HG02938 (cell line): Measurements from ENCODE around the gene STAT5A.

Experiments
- ATAC-seq: cut with Tn5 transposase; IDR thresholded peaks from one replicate; pipeline ENCODE4 v1.9.1; 2021; ENCODE audit warnings: mild to moderate bottlenecking, moderate library complexity; ENCODE audit not compliant: unreplicated experiment

Gene STAT5A

DNA sequence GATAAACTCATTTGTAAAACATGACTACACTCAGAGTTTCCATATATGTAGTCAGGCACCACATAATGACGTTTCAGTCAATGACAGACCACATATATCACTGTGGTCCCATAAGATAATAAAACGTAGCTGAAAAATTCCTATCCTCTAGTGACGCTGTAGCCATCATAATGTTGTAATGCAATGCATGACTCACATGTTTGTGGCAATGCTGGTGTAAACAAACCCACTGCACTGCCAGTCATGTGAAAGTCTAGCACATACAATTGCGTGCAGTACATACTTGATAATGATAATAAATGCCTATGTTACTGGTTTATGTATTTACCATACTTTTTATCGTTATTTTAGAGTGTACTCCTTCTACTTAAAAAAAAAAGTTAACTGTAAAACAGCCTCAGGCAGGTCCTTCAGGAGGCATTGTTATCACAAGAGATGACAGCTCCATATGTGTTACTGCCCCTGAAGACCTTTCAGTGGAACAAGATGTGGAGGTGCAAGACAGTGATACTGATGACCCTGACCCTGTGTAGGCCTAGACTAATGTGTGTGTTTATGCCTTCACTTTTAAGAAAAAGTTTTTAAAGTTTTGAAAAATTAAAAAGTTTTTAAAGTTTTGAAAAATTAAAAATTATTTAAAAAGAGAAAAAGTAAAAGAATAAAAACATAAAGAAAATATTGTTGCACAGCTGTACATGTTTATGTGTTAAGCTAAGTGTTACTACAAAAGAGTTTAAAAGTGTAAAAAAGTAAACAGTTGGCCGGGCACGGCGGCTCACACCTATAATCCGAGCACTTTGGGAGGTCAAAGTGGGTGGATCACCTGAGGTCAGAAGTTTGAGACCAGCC lies 21.2 kb upstream of the STAT5A start:
- no peak for ATAC-seq

DNA sequence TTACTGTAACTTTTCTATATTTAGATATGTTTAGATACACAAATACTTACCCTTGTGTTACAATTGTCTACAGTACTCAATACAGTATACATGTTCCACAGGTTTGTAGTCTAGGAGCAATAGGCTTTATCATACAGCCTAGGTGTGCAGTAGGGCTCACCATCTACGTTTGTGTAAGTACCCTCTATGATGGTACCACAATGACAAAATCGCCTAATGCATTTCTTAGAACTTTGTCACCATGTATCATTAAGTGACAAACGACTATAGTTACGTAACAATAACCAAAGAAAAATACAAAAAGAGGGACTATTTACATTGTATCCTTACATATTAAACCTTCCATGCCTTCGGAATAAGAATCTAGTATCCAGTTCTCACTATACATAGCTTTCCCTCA lies 20.1 kb upstream of the STAT5A start:
- ATAC-seq, result no peak

DNA sequence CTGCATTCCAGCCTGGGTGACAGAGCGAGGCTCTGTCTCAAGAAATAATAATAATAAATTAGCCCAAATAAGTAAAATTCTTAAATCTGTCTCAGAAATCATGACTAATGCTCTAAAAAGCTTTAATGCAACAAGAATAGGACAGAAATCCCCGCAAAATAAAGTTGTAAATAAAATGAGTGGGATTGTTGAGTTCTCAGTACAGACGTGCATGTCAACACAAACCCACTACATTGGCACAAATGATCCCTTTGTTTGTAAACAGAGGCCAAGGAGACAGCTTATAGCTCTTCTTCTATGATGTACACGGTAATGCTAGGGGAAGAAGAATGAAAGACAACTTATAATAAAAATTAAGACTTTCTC lies 18.1 kb upstream of the STAT5A start:
- no peak for ATAC-seq

DNA sequence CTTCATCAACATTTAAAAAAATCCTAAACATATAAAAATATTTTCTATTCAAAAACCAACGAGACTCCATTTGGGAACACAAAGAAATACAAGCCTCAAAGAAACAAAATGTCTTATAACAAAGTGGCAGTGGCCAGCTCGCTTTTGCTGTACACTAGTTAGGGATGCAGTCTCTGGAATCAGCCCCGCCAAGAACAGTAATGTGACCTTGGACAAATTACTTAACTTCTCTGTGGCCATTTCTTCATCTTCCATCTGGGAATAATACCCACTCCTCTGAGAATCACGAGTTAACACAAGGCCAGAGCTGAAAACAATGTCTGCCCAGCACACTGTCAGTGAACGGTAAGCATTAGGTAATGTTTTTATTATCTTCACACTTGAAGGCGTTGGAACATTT lies 17.7 kb upstream of the STAT5A start:
- ATAC-seq, result no peak

DNA sequence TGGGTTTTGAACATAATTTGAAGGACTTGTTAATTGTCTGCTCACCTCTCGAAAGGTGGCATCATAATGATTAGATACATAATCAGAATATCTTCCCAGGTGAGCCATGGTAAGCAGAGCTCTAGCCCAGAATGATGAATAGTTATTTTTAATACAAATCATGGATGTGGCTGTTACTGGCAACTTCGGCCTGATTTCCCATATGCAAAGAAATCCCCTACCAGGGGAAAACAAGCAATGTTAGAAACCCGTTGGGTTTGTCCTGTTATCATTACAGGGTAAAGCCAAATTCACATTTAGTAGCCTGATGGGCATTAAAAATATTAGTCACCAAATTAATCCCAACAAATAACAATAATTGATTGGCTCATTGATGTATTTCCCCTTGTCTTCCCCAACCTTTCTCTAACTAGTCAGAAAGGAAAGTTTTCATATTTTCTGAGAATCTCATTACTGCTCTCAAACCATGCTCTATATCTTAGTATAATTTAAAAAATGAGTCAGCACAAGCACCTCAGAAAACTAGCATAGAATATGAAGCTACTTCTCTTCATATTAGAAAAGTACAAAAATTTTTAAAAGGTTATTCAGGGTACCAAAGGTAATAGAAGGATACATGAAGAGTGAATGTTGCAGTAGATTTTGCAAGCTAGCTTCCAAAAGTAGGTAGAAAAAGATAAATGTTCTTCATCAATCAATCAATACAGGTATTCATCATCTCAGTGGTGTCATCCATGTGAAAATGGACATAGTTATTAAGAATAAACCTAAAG lies 17.1 kb upstream of the STAT5A start:
- ATAC-seq, result no peak

DNA sequence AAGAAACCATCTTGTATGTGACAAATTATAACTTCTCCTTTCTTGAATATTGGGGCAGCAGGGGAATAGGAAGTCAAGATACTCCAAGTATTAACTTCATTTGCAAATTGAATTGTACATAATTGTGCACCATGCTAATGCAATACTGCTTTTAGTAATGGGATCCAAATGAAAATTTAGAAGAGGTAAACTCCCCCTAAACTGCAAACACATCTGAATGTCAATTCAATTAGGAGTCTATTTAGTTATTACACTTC lies 16.6 kb upstream of the STAT5A start:
- no peak for ATAC-seq

DNA sequence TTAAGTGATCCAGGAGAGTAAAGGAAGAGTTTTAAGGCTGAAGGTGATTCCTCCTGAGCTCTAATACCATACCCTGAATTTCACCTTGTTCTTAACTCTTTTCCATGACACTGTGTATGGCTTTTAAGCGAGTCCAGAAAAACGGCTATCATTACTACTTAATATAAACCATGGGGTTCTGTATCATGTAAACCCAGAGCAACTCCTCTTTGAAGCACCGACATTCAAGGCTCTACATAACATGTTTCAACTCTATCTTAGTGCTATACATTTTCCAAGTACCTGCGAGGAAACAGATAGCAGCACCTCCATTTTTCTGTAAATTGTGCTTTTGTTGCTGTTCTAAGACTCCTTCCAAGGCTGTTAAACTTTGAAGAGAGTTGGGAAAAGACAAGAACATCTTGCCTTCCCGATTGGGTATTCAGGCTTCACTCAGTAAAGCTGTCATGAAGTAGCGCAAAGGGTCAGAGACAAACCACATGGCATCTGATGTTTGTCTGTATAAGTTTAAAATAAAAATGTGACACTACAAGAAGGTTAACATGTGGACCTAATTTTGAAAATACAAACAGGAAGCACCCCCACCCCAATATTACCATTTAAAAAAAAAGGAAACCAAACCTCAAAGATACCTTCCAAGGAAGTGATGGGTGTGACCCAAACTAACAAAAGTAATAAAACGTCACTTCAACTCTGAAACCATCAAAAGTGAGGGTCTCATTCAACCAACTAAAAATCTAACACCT lies 16.0 kb upstream of the STAT5A start:
- ATAC-seq, result no peak

DNA sequence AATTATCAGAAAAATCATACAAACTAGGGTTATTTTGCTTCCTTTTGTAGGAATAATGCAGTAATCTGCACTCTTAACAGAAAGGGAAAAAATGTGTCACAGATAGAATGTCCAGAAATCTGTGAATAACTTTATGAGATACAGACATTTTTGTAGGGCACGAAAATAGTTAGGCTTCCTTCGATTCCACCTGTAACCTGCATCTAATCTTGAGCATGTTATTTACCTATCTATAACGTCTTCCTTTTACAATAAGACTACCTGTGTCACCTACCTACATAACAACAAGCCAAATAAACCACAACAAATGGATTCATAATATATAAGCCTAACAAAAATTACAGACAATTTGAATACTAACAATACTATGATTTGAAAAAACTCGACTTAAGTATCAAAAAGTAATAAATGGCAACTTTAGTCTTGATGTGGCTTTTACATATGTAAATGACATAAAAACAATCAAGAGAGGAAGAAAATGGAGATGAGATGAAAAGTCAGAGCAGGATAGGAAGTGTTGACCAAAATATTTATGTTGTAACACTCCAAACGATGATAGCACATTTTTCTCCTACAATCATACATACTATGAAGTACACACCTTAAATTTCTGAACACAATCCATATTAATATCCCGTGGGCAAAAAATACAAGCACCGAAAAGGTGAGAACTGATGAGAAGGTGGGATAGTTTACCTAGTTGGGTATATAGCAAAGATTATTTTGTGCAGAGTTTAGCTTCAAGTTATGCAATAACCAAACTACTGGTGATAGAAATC lies 14.6 kb upstream of the STAT5A start:
- no peak for ATAC-seq

DNA sequence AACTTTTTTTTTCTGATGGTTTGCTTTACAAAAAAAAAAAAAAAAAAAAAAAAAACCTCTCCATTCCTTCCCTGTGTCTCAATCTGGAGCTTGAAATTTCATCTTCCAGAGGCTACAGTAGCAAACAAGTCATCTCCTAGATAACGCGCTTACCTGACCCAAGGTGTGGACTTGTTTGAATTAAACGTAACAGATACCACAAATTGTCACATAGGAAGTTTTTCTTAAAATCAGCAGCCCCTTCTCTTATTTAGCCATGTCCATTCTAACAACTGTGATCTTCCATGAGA lies 14.1 kb upstream of the STAT5A start:
- ATAC-seq, result no peak

DNA sequence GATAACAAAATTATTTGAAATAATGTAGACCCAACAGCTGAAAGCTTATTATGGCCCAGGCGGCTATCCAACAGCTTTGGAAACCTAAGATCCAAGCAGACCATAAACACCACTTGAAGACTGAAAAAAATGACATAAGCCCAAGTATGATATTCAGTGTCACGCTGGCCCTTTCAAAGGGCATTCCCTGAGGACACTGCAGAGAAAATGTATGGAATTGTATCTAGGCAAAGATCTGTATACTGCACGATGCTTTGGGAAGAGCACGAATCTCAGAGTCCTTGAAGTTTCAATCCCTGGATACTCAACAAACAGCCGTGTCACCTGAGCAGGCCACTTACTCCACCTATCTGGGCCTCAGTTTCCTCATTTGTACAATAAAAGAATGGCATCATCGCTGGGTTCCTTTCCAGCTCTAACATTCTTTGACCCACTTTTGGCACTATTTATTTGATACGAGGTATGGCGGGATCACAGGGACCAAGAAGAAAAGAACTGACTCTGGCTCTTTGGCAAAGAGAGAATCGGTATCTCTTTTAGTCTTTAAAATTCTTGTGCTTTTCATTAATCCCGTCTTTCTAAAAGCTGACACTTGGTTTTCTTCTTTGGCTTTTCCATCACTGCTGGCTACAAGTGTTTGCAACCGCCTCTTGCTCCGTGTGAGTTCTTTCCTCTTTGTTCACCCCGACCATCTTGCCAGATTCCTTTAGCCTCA lies 13.3 kb upstream of the STAT5A start:
- ATAC-seq, result no peak

DNA sequence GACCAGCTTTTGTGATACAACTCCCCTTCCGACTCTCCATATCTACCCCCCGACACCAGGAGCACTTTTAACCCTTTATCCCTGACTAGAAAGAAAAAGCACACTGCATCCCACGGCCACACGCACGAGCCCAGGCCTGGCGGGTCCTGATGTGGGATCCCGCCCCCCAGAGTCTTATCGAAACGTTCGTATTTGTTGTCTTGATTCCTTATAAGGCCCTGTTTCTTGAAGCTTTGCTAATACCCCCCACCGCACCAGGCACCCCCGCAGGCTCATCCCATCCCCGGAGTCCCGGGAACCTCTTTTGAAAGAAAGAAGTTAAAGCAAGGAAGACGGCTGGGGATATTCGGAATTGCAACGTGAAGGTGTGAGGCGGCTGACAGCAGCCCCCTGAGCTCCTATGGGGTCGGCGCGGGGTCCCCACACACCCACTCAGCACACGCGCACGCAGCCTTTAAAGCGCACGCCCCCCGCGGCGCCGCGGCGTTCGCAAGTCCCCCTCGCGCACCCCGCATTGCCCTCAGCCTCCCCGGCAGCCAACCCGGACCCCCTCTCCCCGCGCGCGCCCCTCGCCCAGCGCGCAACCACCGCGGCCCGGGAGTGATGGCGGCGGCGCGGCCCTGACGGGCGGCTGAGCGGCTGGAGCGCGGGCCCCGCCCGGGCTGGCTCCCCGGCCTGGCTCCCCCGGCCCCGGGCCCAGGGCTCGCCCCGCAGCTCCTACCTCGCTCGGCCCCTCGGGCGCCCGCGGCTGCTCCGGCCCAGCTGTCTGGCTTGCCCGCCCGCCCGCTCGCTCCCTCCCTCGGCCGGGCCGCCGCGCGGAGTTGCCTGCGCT lies 12.6 kb upstream of the STAT5A start:
- peak; percentile 45 for ATAC-seq

DNA sequence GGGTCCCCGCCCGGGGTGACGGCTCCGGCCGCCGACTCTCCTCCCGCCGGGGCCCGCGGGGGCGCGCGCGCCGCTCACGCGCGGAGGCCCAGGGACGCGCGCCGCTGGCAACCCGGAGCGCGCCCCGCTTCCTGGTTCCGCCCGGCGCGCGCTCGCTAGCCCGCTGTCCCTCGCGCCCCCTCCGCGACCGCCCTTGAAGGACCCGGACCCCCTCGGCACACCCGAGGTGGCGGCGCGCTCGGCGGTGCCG lies 12.0 kb upstream of the STAT5A start, which contains the start of gene STAT5B:
Gene STAT5B, minus strand, starts transcription at position 33 of the 250 bp plus-strand sequence. CDS start 44,264 bp downstream, outside the sequence.
- ATAC-seq, result peak; percentile 46

DNA sequence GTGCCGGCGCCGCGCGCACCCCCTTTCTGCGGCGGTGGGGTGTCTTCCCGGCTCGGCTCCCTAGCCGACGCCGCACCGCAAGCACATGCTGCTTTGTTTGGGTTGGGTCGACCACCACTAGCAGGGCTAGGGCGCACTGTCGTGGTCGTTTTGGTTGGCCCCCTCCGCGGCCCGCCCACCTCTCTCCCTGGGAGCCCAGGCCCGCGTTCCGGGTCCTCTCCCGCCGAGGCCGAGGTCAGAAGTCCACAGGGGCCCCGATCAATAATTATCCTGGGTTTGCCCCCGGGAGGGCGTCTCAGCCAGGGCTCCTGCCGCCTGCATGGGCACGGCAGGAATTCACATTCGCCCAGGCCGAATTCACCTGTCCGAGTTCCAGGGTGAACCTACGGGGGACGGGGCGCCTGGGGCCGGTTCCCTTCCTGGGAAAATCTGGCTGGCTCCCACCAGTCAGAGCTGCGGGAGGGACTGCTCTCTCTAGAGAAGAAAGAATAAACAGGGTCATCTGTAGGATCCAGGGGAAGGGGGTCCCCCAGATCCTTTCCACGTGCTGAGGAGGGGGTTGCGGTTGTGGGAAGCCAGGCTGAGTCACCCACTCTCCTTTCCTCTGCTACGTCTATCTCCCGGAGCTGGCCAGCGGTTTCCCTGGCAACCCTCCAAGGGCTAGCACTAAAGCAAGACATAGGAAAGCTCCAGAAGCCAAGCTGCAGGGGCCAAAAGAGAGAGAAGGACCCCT lies 11.5 kb upstream of the STAT5A start:
- ATAC-seq, result no peak

DNA sequence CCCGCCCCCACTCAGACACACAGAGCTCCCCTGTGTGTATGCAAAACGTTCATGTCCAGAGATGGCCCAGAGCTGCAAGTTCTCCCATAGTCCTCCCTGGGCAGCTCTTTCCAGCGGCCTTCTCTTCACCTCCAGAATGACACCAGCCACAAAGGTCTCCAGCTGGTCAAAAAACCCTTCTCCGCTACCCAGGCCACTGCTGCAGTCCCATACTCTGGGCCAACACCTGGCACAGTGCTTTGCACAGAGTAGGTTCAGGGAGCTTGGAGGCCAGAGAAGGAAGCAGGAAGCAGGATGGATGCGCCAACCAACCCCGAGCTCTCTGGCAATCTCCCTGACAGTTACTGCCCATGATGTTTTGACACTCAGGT lies 11.0 kb upstream of the STAT5A start:
- no peak for ATAC-seq

DNA sequence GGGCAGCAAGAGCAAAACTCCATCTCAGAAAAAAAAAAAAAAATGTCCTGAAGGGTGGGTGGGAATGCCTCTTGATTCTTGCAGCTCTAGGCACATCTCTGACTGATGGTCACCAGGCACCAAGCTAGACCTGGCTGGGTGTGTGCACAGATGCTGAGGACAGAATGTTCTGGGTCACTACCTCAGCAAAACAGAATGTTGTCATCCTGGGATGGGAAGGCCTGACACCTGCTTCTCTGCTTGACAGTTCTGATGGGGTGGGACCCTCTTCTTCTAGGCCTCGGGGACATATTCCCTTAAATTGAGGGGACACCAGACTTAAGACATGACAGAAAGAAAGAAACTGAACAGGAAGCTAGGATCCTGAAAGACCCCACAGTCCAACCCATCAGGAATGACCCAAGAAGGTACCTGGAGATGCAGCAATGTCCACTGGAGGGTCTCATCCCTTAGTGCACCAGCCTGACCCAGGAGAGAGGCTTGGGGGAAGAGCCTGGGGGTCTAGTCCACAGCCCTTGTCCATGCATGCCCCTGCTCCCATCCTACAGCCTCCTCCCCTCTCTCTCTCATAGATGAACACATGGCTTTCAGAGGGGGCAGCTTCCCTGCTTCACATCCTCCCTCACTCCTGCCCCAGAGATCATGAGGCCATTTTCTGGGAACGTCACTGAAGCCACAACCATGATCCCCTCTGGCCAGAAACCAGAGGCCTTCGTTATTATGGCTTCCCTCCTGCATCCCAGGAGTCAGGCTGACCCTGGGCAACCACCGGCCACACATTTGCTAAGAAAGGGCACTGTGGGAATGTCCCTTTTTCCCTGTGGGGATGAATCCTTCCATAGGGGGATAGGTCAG lies 8.3 kb upstream of the STAT5A start:
- ATAC-seq, result no peak

DNA sequence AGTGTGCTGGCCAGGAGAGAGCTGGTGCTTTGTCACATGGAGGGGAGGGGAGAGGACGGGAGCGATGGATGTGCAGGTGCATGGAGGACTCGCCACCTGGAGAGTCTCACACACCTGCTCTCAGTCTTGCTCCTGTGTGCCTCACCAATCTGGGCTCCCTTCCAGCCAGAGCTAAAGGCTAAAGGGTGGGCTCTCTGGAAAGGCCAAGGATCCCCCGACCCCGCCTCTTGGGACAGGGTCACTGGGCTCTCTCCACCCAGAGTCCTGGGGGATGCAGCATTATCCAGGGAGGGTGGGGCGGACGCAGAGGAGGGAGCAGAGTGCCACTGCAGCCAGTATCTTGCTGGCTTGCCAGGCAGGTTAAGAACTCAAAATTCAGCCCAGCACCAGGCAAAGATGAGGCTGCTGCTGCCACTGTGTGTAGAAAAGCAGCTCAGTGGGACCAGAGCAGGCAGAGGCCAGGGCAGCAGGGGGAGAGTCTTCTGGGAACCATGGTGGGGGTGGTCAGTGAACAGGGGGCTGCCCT lies 6.7 kb upstream of the STAT5A start:
- no peak for ATAC-seq

DNA sequence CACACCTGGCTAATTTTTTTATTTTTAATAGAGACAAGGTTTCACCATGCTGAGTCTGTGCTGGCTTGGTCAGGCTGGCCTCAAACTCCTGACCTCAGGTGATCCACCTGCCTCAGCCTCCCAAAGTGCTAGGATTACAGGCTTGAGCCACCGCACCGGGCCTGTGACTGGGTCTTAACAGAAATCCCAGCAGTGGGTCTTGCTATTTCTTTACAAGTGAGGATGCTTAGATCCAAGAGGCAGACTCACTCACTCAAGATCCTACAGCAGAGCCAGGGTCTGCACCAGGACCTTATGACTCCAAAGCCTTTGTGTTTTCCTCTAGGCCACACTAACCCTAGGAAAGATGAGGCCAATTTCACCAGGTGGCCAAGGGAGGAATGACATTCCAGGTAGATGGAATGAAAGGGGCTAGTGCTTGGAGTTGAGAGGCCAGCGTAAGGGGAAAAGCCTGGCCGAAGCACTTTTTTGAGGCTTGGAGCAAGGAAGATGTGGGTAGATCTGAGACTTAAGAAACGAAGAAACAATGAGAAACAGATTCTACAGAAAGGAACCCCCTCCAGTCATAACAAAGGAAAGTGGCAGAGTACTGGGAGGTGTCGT lies 5.7 kb upstream of the STAT5A start:
- ATAC-seq, result no peak
